GM12891 (cell line): ENCODE data around the gene MLH3.

Experiments used
- DNase-seq: peaks from one replicate; pipeline ENCODE4 v3.0.0; 2011; ENCODE audit warnings: low spot score; ENCODE audit not compliant: insufficient read length
- FAIRE-seq: peaks from 2 replicates; lab custom pipeline; 2011; peaks lifted over from hg19 to GRCh38; lab: Jason Lieb, UNC
- PAX5 ChIP-seq: IDR thresholded peaks from 2 replicates; pipeline ENCODE4 v1.6.1; 2011; ENCODE audit warnings: low read length, moderate library complexity, mild to moderate bottlenecking; ENCODE audit not compliant: insufficient read depth, severe bottlenecking
- POLR2A ChIP-seq: IDR thresholded peaks from 2 replicates; pipeline ENCODE4 v1.6.1; 2011; ENCODE audit warnings: low read depth, low read length, control low read depth
- POLR2AphosphoS5 ChIP-seq: IDR thresholded peaks from 2 replicates; pipeline ENCODE4 v1.6.1; 2011; ENCODE audit warnings: low read depth, low read length, control low read depth
- POU2F2 ChIP-seq: IDR thresholded peaks from 2 replicates; pipeline ENCODE4 v1.6.1; 2011; ENCODE audit warnings: low read depth, mild to moderate bottlenecking, control low read depth, low read length, moderate library complexity
- SPI1 ChIP-seq: IDR thresholded peaks from 2 replicates; pipeline ENCODE4 v1.6.1; 2011; ENCODE audit warnings: low read depth, low read length, control low read depth
- TAF1 ChIP-seq: IDR thresholded peaks from 2 replicates; pipeline ENCODE4 v1.6.1; 2011; ENCODE audit warnings: low read depth, low read length, control low read depth

Gene MLH3

DNA sequence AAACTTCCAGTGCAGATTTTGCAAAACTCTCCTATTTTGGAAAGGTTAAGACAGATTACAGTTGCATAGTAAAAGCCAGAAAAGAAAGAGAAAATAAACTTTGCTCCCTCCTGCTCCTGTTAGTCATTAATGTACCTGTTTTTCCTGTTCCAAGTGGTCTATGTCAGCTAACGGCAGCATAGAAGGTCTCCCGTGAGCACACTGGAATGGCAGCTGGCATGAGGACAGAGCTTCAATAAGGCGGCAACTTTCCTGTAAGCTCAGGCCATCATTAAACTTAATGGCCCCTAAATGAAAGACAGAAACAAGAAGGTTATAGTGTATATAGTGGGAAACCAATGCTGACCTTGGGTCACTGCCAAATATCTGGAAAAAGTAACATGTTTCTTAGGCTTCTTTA is 32.6 kb downstream of the MLH3 start:
- DNase-seq (no peak), FAIRE-seq (no peak)
- TF ChIP-seq PAX5: no peak
- no peak for TF ChIP-seq POLR2A
- no peak for TF ChIP-seq POU2F2
- no peak for TF ChIP-seq SPI1
- no peak for TF ChIP-seq TAF1
- TF ChIP-seq POLR2AphosphoS5: no peak

DNA sequence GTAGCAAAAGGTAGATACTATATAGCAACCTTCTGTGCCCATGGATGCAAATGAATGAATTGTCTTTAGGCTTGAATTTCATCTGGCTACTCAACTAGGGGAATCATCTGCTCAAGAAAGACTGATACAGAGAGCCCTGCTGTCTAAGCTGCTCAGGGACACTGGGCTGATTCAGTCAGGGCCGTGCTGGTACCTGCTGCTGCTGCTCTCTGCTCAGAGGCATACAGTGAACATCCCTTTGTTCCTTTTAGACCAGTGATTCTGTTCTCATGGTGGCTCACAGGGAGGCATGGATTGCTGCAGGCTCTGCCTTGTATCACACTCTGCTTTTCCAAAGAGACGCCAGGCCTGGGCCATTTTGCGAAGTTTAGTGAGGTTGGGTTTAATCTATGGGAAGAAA is 34.5 kb downstream of the MLH3 start:
- FAIRE-seq: no peak
- TF ChIP-seq TAF1 (no peak), POU2F2 (no peak), POLR2AphosphoS5 (no peak), POLR2A (no peak), PAX5 (no peak), SPI1 (no peak)
- no peak for DNase-seq

DNA sequence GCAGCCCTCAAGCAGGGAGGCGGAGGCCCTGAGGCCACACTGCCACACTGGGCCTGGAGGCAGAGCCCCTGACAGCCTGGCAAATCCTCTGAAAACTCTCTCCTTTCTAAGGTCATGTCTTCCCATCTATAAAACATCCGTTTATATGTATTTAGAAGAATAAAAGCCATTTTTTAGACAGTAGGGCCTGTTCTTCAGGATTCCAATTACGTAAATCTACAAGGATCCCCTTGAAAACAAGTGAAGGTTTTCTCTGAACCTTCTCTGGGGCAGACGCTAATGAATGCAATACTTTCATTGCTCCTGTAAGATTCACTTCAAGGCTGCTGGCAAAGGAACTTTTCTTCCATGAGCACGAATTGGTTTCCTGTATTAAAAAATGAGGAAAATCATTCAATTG is 35.8 kb downstream of the MLH3 start:
- no peak for DNase-seq
- FAIRE-seq: no peak
- TF ChIP-seq POLR2AphosphoS5 (no peak), TAF1 (no peak), SPI1 (no peak)

DNA sequence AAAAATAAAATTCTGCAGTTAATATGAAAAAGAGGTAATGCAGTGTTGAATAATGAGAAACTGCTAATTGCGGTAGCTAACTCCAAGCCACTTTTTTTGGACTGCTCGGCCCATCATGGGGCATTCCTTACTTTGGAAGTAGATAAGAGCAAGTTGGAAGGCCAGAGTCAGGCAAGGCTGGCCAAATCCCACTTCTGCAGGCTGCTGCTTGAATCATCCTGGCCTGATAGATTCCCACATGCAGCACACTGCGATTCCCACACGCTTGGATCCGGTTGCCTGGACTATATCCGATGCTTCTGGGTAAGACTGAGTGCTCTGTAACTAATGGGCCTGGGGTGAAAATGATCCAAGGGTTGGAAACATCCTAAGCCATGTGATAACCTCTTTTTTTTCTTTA is 38.0 kb downstream of the MLH3 start:
- TF ChIP-seq POU2F2 (no peak), PAX5 (no peak), POLR2A (no peak), TAF1 (no peak), SPI1 (no peak), POLR2AphosphoS5 (no peak)
- FAIRE-seq (no peak), DNase-seq (no peak)

DNA sequence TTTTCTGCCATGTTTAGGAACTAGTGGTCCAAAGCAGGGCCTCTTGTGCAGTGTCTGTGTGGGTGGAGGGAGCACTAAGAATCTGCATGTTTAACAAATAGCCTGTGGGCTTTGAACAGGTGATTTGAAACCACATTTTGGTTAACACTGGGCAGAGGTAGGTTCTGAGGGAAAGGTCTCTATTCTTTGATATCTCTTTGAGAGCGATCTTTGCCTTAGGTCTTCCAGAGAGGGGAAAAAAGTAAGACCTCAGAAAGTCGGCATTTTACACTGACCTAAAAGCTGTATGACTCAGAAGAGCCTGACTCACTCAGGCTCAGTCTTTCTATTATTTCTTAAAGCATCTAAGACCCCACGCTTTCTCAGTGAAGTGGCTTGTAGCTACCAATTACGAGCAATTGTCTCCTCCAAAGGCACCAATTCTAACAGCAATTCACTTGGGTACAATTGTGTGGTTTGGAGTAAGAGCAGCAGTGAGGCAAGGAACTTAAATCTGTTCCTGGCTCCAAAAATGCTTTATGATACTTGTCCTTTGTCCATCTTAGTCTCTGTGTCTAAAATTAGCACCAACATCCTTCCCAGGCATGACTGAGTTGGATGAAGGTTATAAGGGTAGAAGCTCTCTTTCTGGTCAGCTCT is 39.8 kb downstream of the MLH3 start:
- no peak for TF ChIP-seq POLR2A
- no peak for TF ChIP-seq TAF1
- TF ChIP-seq SPI1: no peak
- no peak for TF ChIP-seq POLR2AphosphoS5
- FAIRE-seq (peak; percentile 38), DNase-seq (no peak)

DNA sequence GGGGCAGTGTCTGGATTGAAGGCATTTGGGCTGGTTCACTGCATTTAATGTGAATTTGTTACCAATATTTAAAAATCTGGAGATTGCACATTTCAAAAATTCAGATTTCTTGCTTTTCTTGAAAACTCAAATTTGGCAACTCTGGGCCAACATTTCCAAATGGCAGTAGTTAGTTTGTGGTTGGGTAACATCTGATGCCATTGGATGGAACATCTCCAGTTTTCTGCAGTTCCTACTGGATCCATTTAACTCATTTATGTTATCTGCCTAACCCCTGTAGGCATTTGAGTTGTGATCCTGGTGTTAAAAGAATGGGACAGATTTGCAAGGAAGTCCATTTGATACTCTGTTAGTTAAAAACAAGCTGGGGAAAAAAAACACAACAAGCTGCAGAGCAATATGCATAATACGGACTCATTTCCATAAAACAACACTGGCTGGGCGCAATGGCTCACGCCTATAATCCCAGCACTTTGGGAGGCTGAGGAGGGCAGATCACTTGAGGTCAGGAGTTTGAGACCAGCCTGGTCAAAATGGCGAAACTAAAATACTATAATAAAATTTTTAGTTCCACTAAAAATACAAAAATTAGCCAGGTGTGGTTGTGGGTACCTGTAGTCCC is 40.7 kb downstream of the MLH3 start:
- no peak for DNase-seq
- FAIRE-seq: no peak
- TF ChIP-seq SPI1: no peak
- TF ChIP-seq POLR2AphosphoS5: no peak
- no peak for TF ChIP-seq POU2F2
- TF ChIP-seq TAF1: no peak
- TF ChIP-seq POLR2A: no peak
- no peak for TF ChIP-seq PAX5

DNA sequence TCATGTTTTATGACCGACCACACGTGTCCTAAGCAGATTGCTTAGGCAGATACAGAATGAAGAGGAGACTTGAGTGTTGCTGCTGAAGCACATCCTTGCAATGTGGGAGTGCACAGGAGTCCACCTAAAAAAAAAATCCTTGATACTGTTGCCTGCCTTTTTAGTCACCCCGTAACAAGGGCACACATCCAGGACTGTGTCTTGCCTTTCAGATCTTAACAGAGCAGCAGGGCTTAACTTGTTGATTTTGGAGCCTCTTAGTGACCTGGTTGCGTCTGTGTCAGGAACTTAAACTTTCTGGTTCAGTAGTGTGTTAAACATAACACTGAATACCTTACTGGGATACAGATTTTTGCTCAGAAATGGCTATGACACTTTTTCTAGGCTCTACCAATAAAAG is 42.1 kb downstream of the MLH3 start:
- FAIRE-seq (no peak), DNase-seq (no peak)
- TF ChIP-seq SPI1 (no peak), POLR2AphosphoS5 (no peak), POLR2A (no peak), PAX5 (no peak), TAF1 (no peak), POU2F2 (no peak)

DNA sequence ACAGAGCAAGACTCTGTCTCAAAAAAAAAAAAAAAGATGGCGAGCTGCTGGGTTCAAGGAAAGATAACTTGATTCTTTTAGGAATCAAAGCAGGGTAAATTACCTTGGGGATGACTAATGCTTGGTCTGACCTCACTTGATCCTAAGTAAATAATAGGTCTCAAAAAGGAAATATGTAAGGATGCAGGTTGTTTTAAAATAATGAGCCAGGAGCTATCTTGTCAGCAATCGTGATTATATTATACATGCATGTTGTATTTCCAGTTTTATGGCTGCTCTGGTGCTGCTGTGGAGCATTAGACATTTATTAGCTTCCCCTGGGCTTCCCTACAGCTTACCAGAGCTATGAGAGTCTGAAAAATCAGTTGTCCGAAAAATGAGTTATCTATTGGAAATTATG is 45.9 kb downstream of the MLH3 start:
- FAIRE-seq: no peak
- no peak for DNase-seq
- TF ChIP-seq POLR2A (no peak), POLR2AphosphoS5 (no peak), TAF1 (no peak), SPI1 (no peak)

DNA sequence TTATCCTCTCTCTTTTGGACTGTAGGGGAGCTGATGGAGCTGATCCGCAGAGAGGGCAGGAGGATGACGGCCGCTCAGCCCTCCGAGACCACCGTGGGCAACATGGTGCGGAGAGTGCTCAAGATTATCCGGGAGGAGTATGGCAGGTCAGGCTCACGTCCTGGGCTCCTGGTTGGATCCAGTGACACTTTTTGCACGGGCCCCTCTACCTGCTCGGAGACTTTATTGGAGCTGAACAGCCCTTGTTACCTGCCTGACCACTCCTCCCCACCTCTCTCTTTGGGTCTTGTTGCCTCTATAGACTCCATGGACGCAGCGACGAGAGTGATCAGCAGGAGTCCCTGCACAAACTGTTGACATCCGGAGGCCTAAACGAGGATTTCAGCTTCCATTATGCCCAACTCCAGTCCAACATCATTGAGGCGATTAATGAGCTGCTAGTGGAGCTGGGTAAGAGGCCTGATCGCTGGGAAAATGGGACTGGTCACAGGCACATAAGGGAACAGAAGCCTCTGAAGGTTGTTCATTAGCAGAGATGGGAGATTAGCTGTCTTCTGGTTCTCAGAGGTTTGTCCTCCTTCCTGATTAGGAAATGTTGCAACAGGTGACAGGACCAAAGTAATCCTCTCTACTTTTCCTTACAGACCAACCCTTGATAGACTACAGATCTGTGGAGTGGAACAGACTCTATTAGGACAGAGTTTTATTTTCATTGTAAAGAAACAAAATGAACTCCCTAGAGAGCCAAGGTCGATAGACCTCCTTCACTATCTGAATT is 47.8 kb downstream of the MLH3 start:
- TF ChIP-seq POLR2A (no peak), POLR2AphosphoS5 (no peak; the same call in 1 of the 2 replicates), PAX5 (no peak), TAF1 (no peak)
- DNase-seq: no peak
- FAIRE-seq: peak; percentile 66

DNA sequence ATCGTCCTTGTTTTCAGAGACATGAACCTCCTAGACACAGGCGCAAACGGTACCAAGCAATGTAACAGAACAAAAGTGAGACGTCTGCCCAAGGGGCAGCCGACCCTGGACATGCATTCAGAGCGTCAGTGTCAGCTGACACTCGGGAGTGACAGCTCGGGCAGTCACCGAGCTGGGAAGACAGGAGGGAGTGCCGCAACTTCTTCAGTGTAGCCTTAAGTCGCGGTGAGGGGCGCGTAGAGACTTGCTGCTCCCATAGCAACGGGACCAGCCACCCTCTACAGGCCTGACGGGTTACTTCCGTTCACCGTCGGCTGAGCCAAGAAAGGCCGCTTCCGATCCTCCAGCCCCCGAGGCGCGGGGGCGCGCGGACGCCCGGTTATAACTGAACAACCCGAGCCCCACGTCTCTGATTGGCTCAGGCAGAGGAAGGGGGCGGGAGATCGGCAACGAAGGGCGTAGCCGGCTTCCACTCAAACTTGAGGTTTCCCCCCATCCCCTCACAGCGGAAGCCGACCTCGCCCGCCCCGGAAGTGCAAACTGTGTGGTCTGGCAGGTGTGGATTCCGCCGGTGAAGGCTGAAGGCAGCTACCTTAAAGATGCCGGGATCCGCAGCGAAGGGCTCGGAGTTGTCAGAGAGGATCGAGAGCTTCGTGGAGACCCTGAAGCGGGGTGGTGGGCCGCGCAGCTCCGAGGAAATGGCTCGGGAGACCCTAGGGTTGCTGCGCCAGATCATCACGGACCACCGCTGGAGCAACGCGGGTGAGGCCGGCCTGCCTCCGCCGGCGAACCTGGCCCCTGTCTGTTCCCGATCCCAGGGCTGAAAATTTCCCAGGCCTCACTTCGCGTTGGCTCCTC is 48.6 kb downstream of the MLH3 start, which contains the start of gene EIF2B2:
EIF2B2 (plus strand) TSS at position 530 of the 858 bp plus-strand sequence; CDS start at position 600, 70 bp downstream.
- FAIRE-seq: peak; percentile 99
- peak; percentile 62; the same call in 1 of the 2 replicates for TF ChIP-seq POLR2AphosphoS5
- peak; percentile 20 for TF ChIP-seq PAX5
- TF ChIP-seq TAF1: no peak
- peak; percentile 40; the same call in 1 of the 2 replicates for TF ChIP-seq POLR2A
- 0 out of 2 replicates have a peak, but pooled peaks have one; percentile 44 for TF ChIP-seq SPI1
- TF ChIP-seq POU2F2: no peak
- DNase-seq: peak; percentile 91
